ENCODE measurements around the gene GOLT1B. TPM values are rescaled to one million over a fixed set of nuclear protein-coding genes. Genes with fewer than 3 reads are reported as not detected.
A peak's percentile ranks its signal among the peaks of the same experiment; 100 is the strongest.

Gene GOLT1B
- total RNA-seq, 1 experiment from 2014 or later = 58.6 TPM

DNA sequence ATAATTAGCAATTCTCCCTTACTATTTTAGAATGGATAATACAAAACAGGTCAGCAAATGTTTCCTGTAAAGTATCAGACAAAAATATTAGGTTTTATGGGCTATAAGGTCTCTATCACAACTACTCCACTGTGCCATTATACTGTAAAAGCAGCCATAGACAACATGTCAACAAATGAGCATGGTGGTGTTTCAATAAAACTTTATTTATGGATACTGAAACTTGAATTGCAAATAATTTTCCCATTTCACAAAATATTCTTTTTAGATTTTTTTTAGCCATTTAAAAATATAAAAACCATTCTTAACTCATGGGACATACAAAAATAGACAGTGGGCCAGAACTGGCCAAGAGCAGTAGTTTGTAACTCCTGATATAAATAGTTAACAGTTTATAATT, 15.6 kb upstream of the GOLT1B start:
- no peak overlapping the region for H3K4me3 Mint-ChIP-seq (ENCODE audit: unreplicated experiment)
- DNase-seq (ENCODE audit: unreplicated experiment) = no peak
- no peaks in the 10 kb centered on the region for H3K27me3 Mint-ChIP-seq (ENCODE audit: insufficient read depth, unreplicated experiment)
- BruUV-seq (replicated peaks) = no TSS peak
- intact Hi-C loops (cut with micrococcal nuclease) = no loop called here
- H3K4me1 Mint-ChIP-seq (ENCODE audit: insufficient read depth, unreplicated experiment) = no peaks in the 10 kb centered on the region
- no peaks in the 10 kb centered on the region for H3K9me3 Mint-ChIP-seq (ENCODE audit: unreplicated experiment)
- peaks cover 28% of the 10 kb centered on the region for H3K36me3 Mint-ChIP-seq (ENCODE audit: insufficient read depth, unreplicated experiment)
- CTCF ChIA-PET = interaction anchor here (0.5 kb wide), 1 partner anchor 237 kb away, joined by 3 read pairs; no protein-coding TSS in a partner anchor
- TF ChIP-seq, protein P1, sequence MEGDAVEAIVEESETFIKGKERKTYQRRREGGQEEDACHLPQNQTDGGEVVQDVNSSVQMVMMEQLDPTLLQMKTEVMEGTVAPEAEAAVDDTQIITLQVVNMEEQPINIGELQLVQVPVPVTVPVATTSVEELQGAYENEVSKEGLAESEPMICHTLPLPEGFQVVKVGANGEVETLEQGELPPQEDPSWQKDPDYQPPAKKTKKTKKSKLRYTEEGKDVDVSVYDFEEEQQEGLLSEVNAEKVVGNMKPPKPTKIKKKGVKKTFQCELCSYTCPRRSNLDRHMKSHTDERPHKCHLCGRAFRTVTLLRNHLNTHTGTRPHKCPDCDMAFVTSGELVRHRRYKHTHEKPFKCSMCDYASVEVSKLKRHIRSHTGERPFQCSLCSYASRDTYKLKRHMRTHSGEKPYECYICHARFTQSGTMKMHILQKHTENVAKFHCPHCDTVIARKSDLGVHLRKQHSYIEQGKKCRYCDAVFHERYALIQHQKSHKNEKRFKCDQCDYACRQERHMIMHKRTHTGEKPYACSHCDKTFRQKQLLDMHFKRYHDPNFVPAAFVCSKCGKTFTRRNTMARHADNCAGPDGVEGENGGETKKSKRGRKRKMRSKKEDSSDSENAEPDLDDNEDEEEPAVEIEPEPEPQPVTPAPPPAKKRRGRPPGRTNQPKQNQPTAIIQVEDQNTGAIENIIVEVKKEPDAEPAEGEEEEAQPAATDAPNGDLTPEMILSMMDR (IDR thresholded peaks at IDR 0.05; ENCODE audit: unreplicated experiment) = no peak
- POLR2A ChIA-PET = no interaction called here
- no peak overlapping the region for H3K27ac Mint-ChIP-seq (ENCODE audit: low read depth, unreplicated experiment)

DNA sequence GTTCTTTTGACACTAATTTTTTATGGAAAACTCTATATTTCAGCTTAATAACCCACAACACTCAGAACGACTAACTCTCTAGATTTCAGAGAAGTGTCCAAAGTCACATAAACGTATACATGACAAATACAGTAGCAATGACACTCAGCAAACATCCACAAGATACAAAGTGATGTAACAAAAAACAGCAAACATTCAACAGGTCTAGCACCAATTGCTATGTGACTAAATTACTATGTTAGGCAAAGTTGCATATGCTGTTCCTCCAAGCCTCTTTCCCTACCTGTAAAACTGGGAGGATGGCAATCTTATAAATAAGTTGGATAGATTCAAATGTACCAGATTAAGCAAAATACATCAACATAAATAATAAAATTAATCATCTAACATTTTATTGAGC, 1.8 kb upstream of the GOLT1B start:
- intact Hi-C loops (cut with micrococcal nuclease) = loop anchor here (2.0 kb wide), 1 partner anchor 27 kb away; the partner anchor contains the start of gene SPX
- Mint-ChIP-seq H3K27ac (ENCODE audit: low read depth, unreplicated experiment) (no peak overlapping the region), H3K36me3 (ENCODE audit: insufficient read depth, unreplicated experiment) (peaks cover 31% of the 10 kb centered on the region), H3K9me3 (ENCODE audit: unreplicated experiment) (no peaks in the 10 kb centered on the region), H3K4me1 (ENCODE audit: insufficient read depth, unreplicated experiment) (peaks cover 13% of the 10 kb centered on the region), H3K4me3 (ENCODE audit: unreplicated experiment) (no peak overlapping the region), H3K27me3 (ENCODE audit: insufficient read depth, unreplicated experiment) (no peaks in the 10 kb centered on the region)
- ChIA-PET CTCF (interaction anchor here (0.6 to 1.0 kb wide), 2 partner anchors 45 to 144 kb away, joined by 3 to 4 read pairs; no protein-coding TSS in a partner anchor), POLR2A (interaction anchor here (1.1 to 4.2 kb wide), 3 partner anchors 12 to 157 kb away, joined by 5 to 54 read pairs (median 6); partner anchors contain the start of gene LDHB)
- TF ChIP-seq, protein P1 (IDR thresholded peaks at IDR 0.05; ENCODE audit: unreplicated experiment) = no peak
- no peak for DNase-seq (ENCODE audit: unreplicated experiment)
- BruUV-seq (replicated peaks) = no TSS peak

DNA sequence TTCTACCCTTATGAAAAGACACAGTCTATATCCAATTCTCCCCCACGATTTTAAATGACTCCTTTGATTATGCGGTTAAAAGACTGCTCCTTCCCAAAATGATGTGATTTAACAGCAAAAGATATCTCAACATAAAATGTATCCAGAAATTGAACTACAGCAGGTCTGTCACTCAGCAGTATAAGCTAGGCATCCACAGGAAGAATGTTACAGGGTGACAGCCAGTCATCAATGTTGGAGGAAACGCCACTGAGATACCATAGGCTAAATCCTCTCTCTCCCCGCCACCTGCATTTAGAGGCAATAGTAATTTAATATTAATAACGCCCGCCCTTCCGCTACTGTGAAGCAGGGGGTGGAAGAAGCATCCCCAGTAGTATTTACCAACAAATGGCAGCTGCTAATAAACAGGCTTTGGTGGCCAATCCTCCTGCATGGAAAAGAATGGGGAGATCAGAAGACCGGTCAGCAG, 767 bp upstream of the GOLT1B start:
- intact Hi-C loops (cut with micrococcal nuclease) = loop anchor here (1.0 to 2.0 kb wide), 2 partner anchors 26 to 156 kb away; partner anchors contain the start of genes LDHB and SPX
- H3K36me3 Mint-ChIP-seq (ENCODE audit: insufficient read depth, unreplicated experiment) = peaks cover 20% of the 10 kb centered on the region
- TSS peak; percentile 61 for BruUV-seq (replicated peaks)

DNA sequence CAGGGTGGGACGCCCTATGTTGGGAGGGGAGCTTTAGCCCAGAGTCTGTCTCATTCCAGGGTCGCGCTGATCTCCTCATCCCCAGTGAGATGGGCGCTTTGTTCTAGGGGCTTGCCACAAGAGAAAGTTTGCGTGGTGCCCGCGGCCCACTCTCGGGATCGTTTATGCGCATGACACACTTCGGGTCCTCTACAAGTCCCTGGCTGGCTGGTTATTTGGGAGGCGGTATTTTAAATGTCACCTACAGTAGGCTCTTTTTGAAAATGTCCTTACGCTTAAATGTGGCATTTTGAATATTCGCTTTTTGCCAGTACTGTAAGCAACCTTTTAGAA, 541 bp downstream of the GOLT1B start:
- DNase-seq (ENCODE audit: unreplicated experiment) = peak; percentile 24

More for the DNA sequence above, 767 bp upstream of the GOLT1B start:
- CTCF ChIA-PET = interaction anchor here (0.7 kb wide), 1 partner anchor 57 kb away, joined by 3 read pairs; no protein-coding TSS in a partner anchor
- Mint-ChIP-seq H3K27ac (ENCODE audit: low read depth, unreplicated experiment) (no peak overlapping the region), H3K9me3 (ENCODE audit: unreplicated experiment) (no peaks in the 10 kb centered on the region), H3K4me1 (ENCODE audit: insufficient read depth, unreplicated experiment) (peaks cover 13% of the 10 kb centered on the region), H3K4me3 (ENCODE audit: unreplicated experiment) (no peak overlapping the region), H3K27me3 (ENCODE audit: insufficient read depth, unreplicated experiment) (no peaks in the 10 kb centered on the region)
- TF ChIP-seq, protein P1 (IDR thresholded peaks at IDR 0.05; ENCODE audit: unreplicated experiment) = no peak
- POLR2A ChIA-PET = interaction anchor here (0.6 to 4.2 kb wide), 28 partner anchors 9 to 1044 kb away, joined by 3 to 54 read pairs (median 5); partner anchors contain the start of genes C2CD5, LDHB, PYROXD1 and SPX
- no peak for DNase-seq (ENCODE audit: unreplicated experiment)

More for the DNA sequence above, 541 bp downstream of the GOLT1B start:
- Mint-ChIP-seq H3K4me3 (ENCODE audit: unreplicated experiment) (no peak overlapping the region), H3K4me1 (ENCODE audit: insufficient read depth, unreplicated experiment) (peaks cover 13% of the 10 kb centered on the region), H3K27me3 (ENCODE audit: insufficient read depth, unreplicated experiment) (no peaks in the 10 kb centered on the region), H3K9me3 (ENCODE audit: unreplicated experiment) (no peaks in the 10 kb centered on the region), H3K36me3 (ENCODE audit: insufficient read depth, unreplicated experiment) (peaks cover 12% of the 10 kb centered on the region), H3K27ac (ENCODE audit: low read depth, unreplicated experiment) (no peak overlapping the region)
- CTCF ChIA-PET = interaction anchor here (0.6 to 1.3 kb wide), 5 partner anchors 22 to 1789 kb away, joined by 3 to 5 read pairs (median 3); no protein-coding TSS in a partner anchor
- TF ChIP-seq, protein P1 (IDR thresholded peaks at IDR 0.05; ENCODE audit: unreplicated experiment) = no peak
- POLR2A ChIA-PET = interaction anchor here (0.6 to 4.2 kb wide), 25 partner anchors 8 to 533 kb away, joined by 3 to 54 read pairs (median 5); partner anchors contain the start of genes LDHB, PYROXD1 and SPX
- no TSS peak for BruUV-seq (replicated peaks)
- intact Hi-C loops (cut with micrococcal nuclease) = no loop called here
